ENCODE measurements around the gene PPFIBP1. TPM values are rescaled to one million over a fixed set of nuclear protein-coding genes. Genes with fewer than 3 reads are reported as not detected.

The PPFIBP1 gene
- total RNA-seq, 1 donor, result 179 TPM

- no peak overlapping the region for H3K4me2 ChIP-seq (ENCODE audit: insufficient read depth, low read length)
- no peaks in the 10 kb centered on the region for H3K9me3 ChIP-seq (ENCODE audit: low read depth, low read length)
- no peak overlapping the region for H3K27ac ChIP-seq (ENCODE audit: low read depth, low read length)
- H3K4me3 ChIP-seq (ENCODE audit: insufficient read depth, low read length), result no peak overlapping the region
- H3K79me2 ChIP-seq (ENCODE audit: insufficient read depth, low read length), result no peaks in the 10 kb centered on the region
- no peak for DNase-seq (ENCODE audit: insufficient read length, low spot score, missing footprints)
- no peaks in the 10 kb centered on the region for H3K36me3 ChIP-seq (ENCODE audit: insufficient read depth, low read length)
- H3K27me3 ChIP-seq (ENCODE audit: insufficient read depth, low read length), result no peaks in the 10 kb centered on the region
- H4K20me1 ChIP-seq (ENCODE audit: insufficient read depth, low read length), result no peaks in the 10 kb centered on the region
- H3K4me1 ChIP-seq (ENCODE audit: insufficient read depth, low read length), result peaks cover 4% of the 10 kb centered on the region
- no peak for TF ChIP-seq CTCF (IDR thresholded peaks at IDR 0.05; ENCODE audit: extremely low read depth, low read depth, low read length)
- no peak overlapping the region for H2AFZ ChIP-seq (ENCODE audit: low read length)
These were observed 24.6 kb upstream of the PPFIBP1 start for GRCh38 chr12:27499377-27499776.

- H3K4me1 ChIP-seq (ENCODE audit: insufficient read depth, low read length), result peaks cover 16% of the 10 kb centered on the region
- H4K20me1 ChIP-seq (ENCODE audit: insufficient read depth, low read length), result no peaks in the 10 kb centered on the region
- no peaks in the 10 kb centered on the region for H3K27me3 ChIP-seq (ENCODE audit: insufficient read depth, low read length)
- no peaks in the 10 kb centered on the region for H3K9me3 ChIP-seq (ENCODE audit: low read depth, low read length)
- TF ChIP-seq CTCF (IDR thresholded peaks at IDR 0.05; ENCODE audit: extremely low read depth, low read depth, low read length), result no peak
- H3K79me2 ChIP-seq (ENCODE audit: insufficient read depth, low read length), result no peaks in the 10 kb centered on the region
- no peaks in the 10 kb centered on the region for H3K36me3 ChIP-seq (ENCODE audit: insufficient read depth, low read length)
- no peak overlapping the region for H3K27ac ChIP-seq (ENCODE audit: low read depth, low read length)
- no peak for DNase-seq (ENCODE audit: insufficient read length, low spot score, missing footprints)
- H2AFZ ChIP-seq (ENCODE audit: low read length), result no peak overlapping the region
- H3K4me2 ChIP-seq (ENCODE audit: insufficient read depth, low read length), result no peak overlapping the region
- H3K4me3 ChIP-seq (ENCODE audit: insufficient read depth, low read length), result no peak overlapping the region
These were observed 23.5 kb upstream of the PPFIBP1 start for GRCh38 chr12:27500546-27500945.

- H3K9me3 ChIP-seq (ENCODE audit: low read depth, low read length), result no peaks in the 10 kb centered on the region
- DNase-seq (ENCODE audit: insufficient read length, low spot score, missing footprints), result no peak
- H4K20me1 ChIP-seq (ENCODE audit: insufficient read depth, low read length), result no peaks in the 10 kb centered on the region
- H3K79me2 ChIP-seq (ENCODE audit: insufficient read depth, low read length), result no peaks in the 10 kb centered on the region
- no peak overlapping the region for H3K4me3 ChIP-seq (ENCODE audit: insufficient read depth, low read length)
- H2AFZ ChIP-seq (ENCODE audit: low read length), result no peak overlapping the region
- no peak overlapping the region for H3K27ac ChIP-seq (ENCODE audit: low read depth, low read length)
- no peaks in the 10 kb centered on the region for H3K36me3 ChIP-seq (ENCODE audit: insufficient read depth, low read length)
- H3K4me1 ChIP-seq (ENCODE audit: insufficient read depth, low read length), result peaks cover 20% of the 10 kb centered on the region
- no peaks in the 10 kb centered on the region for H3K27me3 ChIP-seq (ENCODE audit: insufficient read depth, low read length)
- H3K4me2 ChIP-seq (ENCODE audit: insufficient read depth, low read length), result no peak overlapping the region
- TF ChIP-seq CTCF (IDR thresholded peaks at IDR 0.05; ENCODE audit: extremely low read depth, low read depth, low read length), result no peak
These were observed 22.0 kb upstream of the PPFIBP1 start for GRCh38 chr12:27502021-27502435.

- Histone ChIP-seq H4K20me1 (ENCODE audit: insufficient read depth, low read length) (no peaks in the 10 kb centered on the region), H3K4me2 (ENCODE audit: insufficient read depth, low read length) (peak overlapping the region; percentile 58), H3K4me1 (ENCODE audit: insufficient read depth, low read length) (peaks cover 20% of the 10 kb centered on the region), H3K4me3 (ENCODE audit: insufficient read depth, low read length) (no peak overlapping the region), H3K27me3 (ENCODE audit: insufficient read depth, low read length) (no peaks in the 10 kb centered on the region), H3K36me3 (ENCODE audit: insufficient read depth, low read length) (no peaks in the 10 kb centered on the region), H3K79me2 (ENCODE audit: insufficient read depth, low read length) (no peaks in the 10 kb centered on the region), H3K27ac (ENCODE audit: low read depth, low read length) (peak overlapping the region; percentile 85), H2AFZ (ENCODE audit: low read length) (no peak overlapping the region), H3K9me3 (ENCODE audit: low read depth, low read length) (no peaks in the 10 kb centered on the region)
- DNase-seq (ENCODE audit: insufficient read length, low spot score, missing footprints), result no peak
- TF ChIP-seq CTCF (IDR thresholded peaks at IDR 0.05; ENCODE audit: extremely low read depth, low read depth, low read length), result no peak
These were observed 19.5 kb upstream of the PPFIBP1 start for GRCh38 chr12:27504507-27504906.
